Measurements from ENCODE around the gene CEACAM18. TPM values are rescaled to one million over a fixed set of nuclear protein-coding genes. Genes with fewer than 3 reads are reported as not detected.

CEACAM18 gene
- polyA plus RNA-seq, 2 donors, result not detected

DNA sequence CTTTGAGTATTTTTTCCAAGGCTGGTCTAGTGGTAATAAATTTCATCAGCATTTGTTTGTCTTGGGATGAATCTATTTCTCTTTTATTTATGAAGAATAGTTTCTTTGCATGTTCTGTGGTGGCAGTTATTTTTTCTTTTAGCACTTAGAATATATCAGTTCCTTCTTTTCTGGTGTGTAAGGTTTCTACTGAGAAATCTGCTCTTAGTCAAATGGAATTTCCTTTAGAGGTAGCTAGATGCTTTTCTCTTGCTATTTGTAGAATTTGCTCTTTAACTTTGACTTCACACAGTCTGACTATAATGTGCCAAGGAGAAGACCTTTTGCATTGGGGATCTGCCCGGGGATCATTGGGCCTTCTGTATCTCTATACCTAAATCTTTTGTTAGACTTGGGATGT is 57.2 kb downstream of the CEACAM18 start:
- Histone ChIP-seq H3K4me1 (ENCODE audit: control insufficient read depth in 2 of 2, insufficient read depth in 2 of 2, low read length in 1 of 2) (no peaks in the 10 kb centered on the region), H3K27ac (ENCODE audit: low read depth in 2 of 2, low read length in 1 of 2) (no peak overlapping the region), H3K4me3 (ENCODE audit: low read depth in 1 of 2, low read length in 2 of 2) (no peak overlapping the region), H3K36me3 (ENCODE audit: control insufficient read depth in 2 of 2, insufficient read depth in 2 of 2, low read length in 1 of 2) (no peaks in the 10 kb centered on the region), H3K27me3 (ENCODE audit: control insufficient read depth in 1 of 2, insufficient read depth in 2 of 2, low read length in 2 of 2) (no peaks in the 10 kb centered on the region), H3K9me3 (ENCODE audit: control insufficient read depth in 2 of 2, insufficient read depth in 1 of 2, low read depth in 1 of 2, low read length in 1 of 2) (peaks cover 0 to 4% of the 10 kb centered on the region in 2 donors)
- WGBS, 2 donors, result 85 to 92% methylated on average over 1 of the region's 1 CpG

DNA sequence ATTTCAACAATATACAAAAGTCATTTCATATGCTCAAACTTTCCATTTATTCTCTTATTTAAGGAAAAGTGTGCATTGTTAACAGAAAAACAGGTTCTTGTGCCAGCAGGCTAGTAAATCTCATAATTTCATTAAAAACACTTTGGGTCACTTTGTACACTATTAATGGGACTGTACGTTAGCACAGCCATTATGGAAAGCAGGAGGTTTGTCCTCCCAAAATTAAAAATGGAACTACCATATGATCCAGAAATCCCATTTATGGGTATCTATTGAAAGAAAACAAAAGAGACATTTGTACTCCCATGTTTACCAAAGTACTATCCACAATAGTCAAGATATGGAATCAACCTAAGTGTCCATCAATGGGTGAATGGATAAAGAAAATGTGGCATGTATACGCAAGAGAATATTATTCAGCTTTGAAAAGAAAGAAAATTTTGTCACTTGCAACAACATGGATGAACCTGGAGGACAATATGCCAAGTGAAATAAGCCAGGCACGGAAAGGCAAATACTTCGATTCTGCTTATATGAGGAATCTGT is 61.6 kb downstream of the CEACAM18 start:
- WGBS, 2 donors, result 81 to 84% methylated on average over 4 of the region's 4 CpGs
- no peaks in the 10 kb centered on the region for H3K27me3 ChIP-seq (ENCODE audit: control insufficient read depth in 1 of 2, insufficient read depth in 2 of 2, low read length in 2 of 2)

More for the DNA sequence above, 61.6 kb downstream of the CEACAM18 start:
- Histone ChIP-seq H3K36me3 (ENCODE audit: control insufficient read depth in 2 of 2, insufficient read depth in 2 of 2, low read length in 1 of 2) (no peaks in the 10 kb centered on the region), H3K27ac (ENCODE audit: low read depth in 2 of 2, low read length in 1 of 2) (no peak overlapping the region), H3K4me3 (ENCODE audit: low read depth in 1 of 2, low read length in 2 of 2) (no peak overlapping the region), H3K9me3 (ENCODE audit: control insufficient read depth in 2 of 2, insufficient read depth in 1 of 2, low read depth in 1 of 2, low read length in 1 of 2) (peaks cover 0 to 7% of the 10 kb centered on the region in 2 donors), H3K4me1 (ENCODE audit: control insufficient read depth in 2 of 2, insufficient read depth in 2 of 2, low read length in 1 of 2) (no peaks in the 10 kb centered on the region)

Other genes with a start within 250 kb of the CEACAM18 start
- not detected for gene SIGLECL1, start 227.5 kb upstream of the CEACAM18 start, polyA plus RNA-seq
- gene IGLON5, start 166.9 kb upstream of the CEACAM18 start, polyA plus RNA-seq, result under 1 TPM; 0.15 to 0.22 TPM
- 100 to 1,000 TPM; 122 to 227 TPM for gene VSIG10L, start 136.4 kb upstream of the CEACAM18 start, polyA plus RNA-seq
- 100 to 1,000 TPM; 127 to 181 TPM for gene ETFB, start 112.2 kb upstream of the CEACAM18 start, polyA plus RNA-seq
- under 1 TPM; 0.37 to 0.39 TPM for gene CLDND2, start 109.5 kb upstream of the CEACAM18 start, polyA plus RNA-seq
- gene NKG7, start 105.9 kb upstream of the CEACAM18 start, polyA plus RNA-seq, result 1 to 10 TPM; 1.0 to 3.2 TPM
- gene LIM2, start 90.6 kb upstream of the CEACAM18 start, polyA plus RNA-seq, result not detected
- not detected for gene C19orf84, start 87.9 kb upstream of the CEACAM18 start, polyA plus RNA-seq
- under 1 TPM; 0.65 to 0.79 TPM for gene SIGLEC10, start 60.9 kb upstream of the CEACAM18 start, polyA plus RNA-seq
- under 1 TPM; 0.04 to 0.16 TPM for gene SIGLEC8, start 20.1 kb upstream of the CEACAM18 start, polyA plus RNA-seq
- gene SIGLEC12, start 23.3 kb downstream of the CEACAM18 start, polyA plus RNA-seq, result under 1 TPM; 0.02 to 0.04 TPM
- under 1 TPM in 1 of 2 donors, not detected in 1; 0.13 TPM for gene SIGLEC6, start 53.1 kb downstream of the CEACAM18 start, polyA plus RNA-seq
- 1 to 10 TPM; 1.5 to 1.9 TPM for gene ZNF175, start 92.7 kb downstream of the CEACAM18 start, polyA plus RNA-seq
- gene SIGLEC5, start 151.9 kb downstream of the CEACAM18 start, polyA plus RNA-seq, result not detected
- under 1 TPM; 0.11 to 0.26 TPM for gene SIGLEC14, start 168.3 kb downstream of the CEACAM18 start, polyA plus RNA-seq
- gene SPACA6, start 214.8 kb downstream of the CEACAM18 start, polyA plus RNA-seq, result 10 to 100 TPM in 1 of 2 donors, 1 to 10 TPM in 1; 4.4 to 14.0 TPM
- under 1 TPM; 0.01 to 0.04 TPM for gene HAS1, start 245.5 kb downstream of the CEACAM18 start, polyA plus RNA-seq

Measured in esophagus (tissue), 2 donors.